Astrocyte of the spinal cord (primary cell): ENCODE data around the gene TAF11.
A peak's percentile ranks its signal among the peaks of the same experiment; 100 is the strongest.

ENCODE experiments used
- DNase-seq: peaks from one replicate; pipeline ENCODE4 v3.0.0; 2011; ENCODE audit warnings: low read depth, low spot score
- H3K4me3 ChIP-seq: 2 replicates; pipeline ENCODE4 v1.5.1; 2011; ENCODE audit warnings: low read depth, mild to moderate bottlenecking, low read length, moderate library complexity
- in situ Hi-C: cut with HindIII; loops from 2 replicates; pipeline ENCODE4 v1.10.0; 2017; ENCODE audit warnings: low sequenced_read_pairs
- TF ChIP-seq, protein P1 (sequence below): IDR thresholded peaks from 2 replicates; pipeline ENCODE4 v1.5.1; 2012; ENCODE audit warnings: low read depth, mild to moderate bottlenecking, low read length, inconsistent platforms

TAF11 gene

DNA sequence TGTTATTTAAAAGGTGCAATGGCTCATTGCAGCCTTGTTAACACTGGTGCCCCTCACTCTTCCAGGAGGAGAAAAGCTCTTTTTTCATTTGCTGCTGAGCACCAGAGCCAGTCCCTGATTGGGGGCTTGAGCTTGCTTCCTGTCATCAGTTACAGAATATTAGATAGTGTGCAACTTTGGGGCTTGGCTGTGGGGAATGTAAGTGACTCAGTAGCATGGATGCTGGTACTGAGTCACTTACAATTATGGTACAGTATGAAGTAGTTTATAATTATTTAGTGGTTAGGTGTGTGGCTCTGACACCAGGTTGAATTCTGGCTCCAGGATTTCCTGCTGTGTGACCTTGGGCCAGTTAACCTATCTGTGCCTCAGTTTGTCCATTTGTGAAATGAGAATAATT lies 38.8 kb upstream of the TAF11 start:
- in situ Hi-C loops: no loop called here
- H3K4me3 ChIP-seq: no peak overlapping the region
- DNase-seq: peak; percentile 32
- TF ChIP-seq, protein P1, sequence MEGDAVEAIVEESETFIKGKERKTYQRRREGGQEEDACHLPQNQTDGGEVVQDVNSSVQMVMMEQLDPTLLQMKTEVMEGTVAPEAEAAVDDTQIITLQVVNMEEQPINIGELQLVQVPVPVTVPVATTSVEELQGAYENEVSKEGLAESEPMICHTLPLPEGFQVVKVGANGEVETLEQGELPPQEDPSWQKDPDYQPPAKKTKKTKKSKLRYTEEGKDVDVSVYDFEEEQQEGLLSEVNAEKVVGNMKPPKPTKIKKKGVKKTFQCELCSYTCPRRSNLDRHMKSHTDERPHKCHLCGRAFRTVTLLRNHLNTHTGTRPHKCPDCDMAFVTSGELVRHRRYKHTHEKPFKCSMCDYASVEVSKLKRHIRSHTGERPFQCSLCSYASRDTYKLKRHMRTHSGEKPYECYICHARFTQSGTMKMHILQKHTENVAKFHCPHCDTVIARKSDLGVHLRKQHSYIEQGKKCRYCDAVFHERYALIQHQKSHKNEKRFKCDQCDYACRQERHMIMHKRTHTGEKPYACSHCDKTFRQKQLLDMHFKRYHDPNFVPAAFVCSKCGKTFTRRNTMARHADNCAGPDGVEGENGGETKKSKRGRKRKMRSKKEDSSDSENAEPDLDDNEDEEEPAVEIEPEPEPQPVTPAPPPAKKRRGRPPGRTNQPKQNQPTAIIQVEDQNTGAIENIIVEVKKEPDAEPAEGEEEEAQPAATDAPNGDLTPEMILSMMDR: no peak

DNA sequence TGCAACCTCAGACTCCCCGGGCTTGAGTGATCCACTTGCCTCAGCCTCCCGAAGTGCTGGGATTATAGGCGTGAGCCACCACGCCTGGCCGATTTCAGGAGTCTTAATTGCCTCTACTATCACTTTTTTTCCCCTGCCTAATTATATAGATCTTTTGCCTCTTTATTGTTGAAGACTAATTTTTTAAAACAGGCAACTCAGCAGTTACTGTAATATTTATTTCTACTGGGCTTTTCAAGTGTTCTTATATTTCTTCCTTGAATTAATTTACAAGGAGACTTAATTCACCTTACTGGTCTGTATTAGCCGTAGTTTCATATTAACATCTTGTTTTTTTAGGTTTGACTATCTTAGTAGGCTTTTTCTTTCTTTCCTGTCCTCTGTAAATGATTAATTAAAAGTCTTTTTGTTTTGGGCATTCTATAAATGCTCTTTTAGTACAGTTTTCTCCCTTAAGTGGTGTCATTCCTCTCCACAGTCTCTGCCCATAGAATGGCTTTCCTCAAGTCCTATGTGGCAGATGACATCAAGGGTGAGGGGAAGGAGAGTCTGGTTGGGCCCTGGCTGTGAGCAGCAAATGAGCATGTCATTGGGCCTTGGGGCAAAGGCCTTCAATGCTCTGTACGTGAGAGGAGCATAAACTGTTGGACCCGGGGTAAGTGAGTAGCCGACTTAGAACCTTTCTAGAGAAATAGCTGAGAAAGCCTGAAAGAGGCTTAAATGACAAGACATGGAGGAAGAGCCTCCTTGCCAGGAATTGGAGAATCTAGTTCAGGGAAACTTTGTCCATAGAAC lies 37.2 kb upstream of the TAF11 start:
- no peak overlapping the region for H3K4me3 ChIP-seq
- in situ Hi-C loops: no loop called here
- TF ChIP-seq, protein P1: no peak
- DNase-seq: no peak

DNA sequence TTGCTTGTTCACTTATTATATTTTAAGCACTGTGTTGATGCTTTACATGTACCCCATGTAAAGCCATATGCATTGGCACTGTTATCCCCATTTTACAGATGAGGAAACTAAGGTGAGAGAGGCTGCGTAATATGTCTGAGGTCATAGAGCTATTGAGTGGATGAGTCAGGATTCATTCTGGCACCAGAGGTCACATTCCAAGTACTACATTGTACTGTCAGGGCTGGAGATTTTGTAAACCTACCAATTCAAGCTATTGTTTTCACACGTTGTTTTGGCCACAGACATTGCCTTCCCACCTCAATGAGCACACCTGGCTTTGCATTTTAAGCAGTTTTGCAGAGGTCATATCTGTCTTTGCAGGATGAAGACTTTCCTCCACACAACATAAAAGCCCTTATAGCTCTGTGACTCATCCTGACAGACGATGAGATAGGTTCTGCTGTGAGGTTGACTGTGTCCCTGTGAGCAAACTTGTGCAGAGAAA lies 34.4 kb upstream of the TAF11 start:
- TF ChIP-seq, protein P1: no peak
- DNase-seq: peak; percentile 64
- H3K4me3 ChIP-seq: no peak overlapping the region
- in situ Hi-C loops: no loop called here

DNA sequence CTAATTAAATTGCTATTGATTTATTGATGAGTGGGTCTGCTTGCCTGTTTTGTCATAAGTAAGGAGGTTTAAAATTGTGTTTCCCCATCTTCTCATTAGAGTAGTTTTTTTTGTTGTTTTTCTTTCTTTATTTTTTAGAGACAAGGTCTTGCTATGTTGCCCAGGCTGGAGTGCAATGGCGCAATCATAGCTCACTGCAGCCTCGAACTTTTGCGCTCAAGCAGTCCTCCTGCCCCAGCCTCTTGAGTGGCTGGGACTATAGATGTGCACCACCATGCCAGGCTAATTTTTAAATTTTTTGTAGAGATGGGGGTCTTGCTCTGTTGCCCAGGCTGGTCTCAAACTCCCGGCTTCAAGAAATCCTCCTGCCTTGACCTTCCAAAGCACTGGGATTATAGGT lies 32.3 kb upstream of the TAF11 start:
- TF ChIP-seq, protein P1: no peak
- no peak overlapping the region for H3K4me3 ChIP-seq
- no peak for DNase-seq
- in situ Hi-C loops: no loop called here

DNA sequence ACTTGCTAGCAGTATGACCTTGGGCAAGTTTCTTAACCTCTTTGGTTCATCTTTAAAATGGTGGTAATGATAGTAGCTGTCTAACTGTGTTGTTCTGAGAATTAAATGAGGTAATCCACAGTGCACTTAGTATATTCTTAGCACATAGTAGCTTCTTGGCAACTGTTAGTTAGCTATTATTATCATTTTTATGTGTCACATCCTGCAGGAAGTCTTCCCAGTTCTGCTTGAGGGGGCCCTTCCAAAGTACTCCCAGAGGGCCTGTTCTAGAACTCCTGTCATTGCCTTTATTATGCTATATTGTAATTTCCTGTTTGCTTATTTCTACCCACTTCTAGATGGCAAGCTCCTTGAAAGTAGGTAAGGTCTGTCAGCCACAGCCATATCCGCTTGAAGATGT lies 31.8 kb upstream of the TAF11 start:
- peak; percentile 7 for DNase-seq

DNA sequence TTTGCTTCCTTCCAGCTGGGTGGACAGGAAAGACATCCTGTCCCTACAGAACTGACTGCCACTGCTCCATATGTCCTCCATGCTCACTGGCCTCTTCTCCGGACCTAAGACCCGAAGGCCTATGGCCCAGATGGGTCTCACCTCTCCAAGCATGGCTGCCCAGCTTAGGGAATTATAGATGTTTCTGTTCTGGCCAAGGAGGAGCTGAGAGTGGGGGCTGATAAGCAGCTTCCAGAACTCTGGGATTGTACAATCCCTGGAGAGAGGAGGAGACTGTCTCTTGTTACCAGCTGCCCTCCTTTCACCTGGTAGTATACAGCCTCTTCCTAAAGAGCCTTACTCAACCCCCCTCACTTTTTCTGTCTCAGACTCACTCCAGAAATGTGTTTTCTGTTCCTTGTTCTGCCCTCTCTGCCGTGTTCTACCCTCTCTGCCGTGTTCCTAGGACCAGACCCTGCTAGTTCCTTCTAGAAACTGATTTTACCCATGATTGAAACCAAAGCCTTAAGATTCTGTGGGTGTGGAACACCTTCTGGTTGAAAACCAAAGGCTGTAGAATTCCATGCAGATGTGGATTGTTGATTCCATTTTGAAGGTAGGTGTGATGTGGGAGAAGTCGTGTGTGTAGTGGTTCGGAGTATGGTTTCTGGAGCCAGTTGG lies 29.9 kb upstream of the TAF11 start:
- DNase-seq: no peak
- no peak overlapping the region for H3K4me3 ChIP-seq
- in situ Hi-C loops: no loop called here
- TF ChIP-seq, protein P1: no peak

More for the DNA sequence above, 31.8 kb upstream of the TAF11 start:
- in situ Hi-C loops: no loop called here
- TF ChIP-seq, protein P1: no peak
- H3K4me3 ChIP-seq: no peak overlapping the region
